Kasumi-1 (cell line): ENCODE results near the gene ETV6.
"Not testable (repeated sequence)": the region's sequence is repeated elsewhere in the genome, so short reads cannot be mapped to it uniquely, and the experiment has no call there.

ENCODE experiments used
- DNase-seq, 2 experiments: peaks; one replicate each; lab custom pipeline; 2025; lab: John Stamatoyannopoulos, UW

The ETV6 gene

DNA sequence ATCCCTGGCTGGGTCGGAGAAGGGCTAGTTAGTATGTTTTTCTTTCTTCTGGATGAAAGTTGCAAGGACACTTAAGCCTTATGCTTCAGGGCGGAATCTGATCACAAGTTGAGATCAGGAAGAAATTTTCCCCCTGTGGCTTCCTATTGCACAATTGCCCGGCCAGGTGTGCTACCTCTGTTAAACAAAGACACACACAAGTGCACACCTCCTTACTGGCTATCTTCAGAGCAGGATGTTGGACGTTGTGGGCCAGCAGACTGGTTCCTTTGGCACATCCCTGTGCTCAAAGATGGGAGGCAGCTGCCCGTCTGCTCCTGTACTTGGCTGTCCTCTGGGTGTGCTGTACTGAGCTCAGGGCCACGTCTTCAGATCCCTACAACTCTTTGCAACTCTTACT lies 19.1 kb downstream of the ETV6 start:
- DNase-seq: peak in 1 of 2 experiments; percentile 13

DNA sequence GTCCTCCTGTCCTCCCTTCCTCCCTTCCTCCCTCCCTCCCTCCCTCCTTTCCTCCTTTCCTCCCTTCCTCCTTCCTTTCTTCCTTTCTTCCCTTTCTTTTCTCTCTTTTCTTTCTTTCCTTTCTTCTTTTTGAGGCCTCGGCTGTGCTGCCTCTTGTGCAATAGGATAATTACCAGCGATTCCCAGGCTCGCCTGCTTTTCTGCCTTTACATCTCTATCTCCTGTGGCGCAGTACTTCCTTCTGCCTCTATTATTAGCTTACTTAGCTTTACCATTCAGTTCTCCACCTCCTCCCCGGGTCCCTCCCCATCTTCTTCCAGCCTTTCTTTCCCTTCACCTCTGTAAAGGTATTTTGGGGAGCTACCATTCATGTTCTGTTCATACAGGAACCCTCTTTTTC lies 19.9 kb downstream of the ETV6 start:
- DNase-seq: peak; percentile 6 to 15

DNA sequence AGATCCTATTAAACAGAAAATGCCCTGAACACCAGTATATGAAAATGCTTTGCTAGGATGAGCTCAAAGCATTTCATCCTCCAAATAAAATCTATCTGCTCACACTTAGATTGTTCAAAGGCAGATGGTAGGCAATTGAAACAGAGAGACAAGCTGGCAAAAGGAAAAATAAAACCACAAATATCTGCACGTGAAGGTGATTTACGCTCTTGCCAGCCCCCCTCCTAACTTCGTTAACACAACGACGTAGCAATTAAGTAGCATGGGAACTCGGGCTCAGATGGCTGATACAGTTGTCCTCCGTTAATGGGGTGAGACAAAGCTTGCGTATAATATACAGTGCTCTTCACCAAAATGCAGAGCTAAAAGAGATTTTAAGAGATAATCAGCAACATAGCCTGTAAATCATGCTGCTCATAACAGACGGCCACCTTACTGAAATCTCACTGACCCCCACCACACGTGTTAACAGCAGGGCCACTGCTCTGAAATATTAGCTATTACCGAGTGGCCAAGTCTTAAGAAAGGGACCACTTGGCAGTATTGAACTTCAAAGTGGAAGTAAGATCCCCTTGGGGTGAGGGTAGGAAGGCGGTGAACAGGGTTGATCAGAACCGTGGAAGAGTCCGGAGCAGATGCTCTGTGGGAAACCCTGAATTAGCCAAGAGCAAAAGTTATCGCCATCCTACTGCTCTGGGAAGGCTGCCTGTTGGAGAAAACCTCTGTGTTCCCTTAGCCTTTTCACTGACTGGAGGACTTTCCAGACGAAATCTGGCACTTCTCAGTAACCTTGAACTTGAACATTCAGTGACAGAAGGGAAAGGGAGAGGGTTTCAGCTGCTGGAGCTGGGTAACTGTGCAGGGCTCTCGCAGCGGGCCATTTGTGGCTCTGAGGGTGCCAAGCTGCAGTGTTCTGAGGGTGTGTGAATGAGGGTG lies 23.1 kb downstream of the ETV6 start:
- no peak for DNase-seq

DNA sequence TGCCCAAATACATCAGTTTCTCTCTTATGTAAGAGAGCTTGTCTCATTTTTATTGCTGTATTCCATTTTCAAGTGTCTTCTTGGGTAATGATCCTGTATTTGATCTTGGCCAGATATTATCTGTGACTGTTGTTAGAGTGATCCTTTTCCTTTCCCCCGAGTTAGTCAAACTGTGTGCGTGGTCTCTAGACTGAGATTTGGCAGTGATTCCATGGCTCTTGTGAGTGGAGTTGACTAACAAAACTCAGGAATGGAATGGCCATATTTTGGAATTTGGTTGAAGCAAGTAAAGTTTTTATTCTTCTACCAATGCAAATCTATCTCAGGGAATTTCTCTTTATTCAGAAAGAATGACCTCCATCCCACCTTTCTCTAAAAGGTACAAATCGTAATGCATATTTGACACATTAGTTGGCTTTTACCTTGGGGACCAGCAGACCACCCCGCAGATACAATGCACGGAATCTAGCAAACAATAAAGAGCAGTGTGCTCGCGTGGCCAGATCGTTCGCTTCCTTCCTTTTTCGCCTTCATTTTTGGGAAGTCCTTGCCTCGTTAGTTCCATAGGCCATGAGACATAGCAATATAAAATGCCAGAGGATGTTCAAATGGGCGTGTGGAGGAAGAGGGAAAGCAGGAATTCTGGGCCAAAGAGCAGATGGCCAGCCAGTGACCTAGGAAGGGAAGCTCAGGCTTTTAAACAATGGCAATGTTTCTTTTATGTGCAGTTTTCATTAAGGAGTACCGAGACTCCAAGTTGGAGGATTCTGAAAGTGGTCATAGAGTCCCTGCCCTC lies 24.4 kb downstream of the ETV6 start:
- DNase-seq: no peak

DNA sequence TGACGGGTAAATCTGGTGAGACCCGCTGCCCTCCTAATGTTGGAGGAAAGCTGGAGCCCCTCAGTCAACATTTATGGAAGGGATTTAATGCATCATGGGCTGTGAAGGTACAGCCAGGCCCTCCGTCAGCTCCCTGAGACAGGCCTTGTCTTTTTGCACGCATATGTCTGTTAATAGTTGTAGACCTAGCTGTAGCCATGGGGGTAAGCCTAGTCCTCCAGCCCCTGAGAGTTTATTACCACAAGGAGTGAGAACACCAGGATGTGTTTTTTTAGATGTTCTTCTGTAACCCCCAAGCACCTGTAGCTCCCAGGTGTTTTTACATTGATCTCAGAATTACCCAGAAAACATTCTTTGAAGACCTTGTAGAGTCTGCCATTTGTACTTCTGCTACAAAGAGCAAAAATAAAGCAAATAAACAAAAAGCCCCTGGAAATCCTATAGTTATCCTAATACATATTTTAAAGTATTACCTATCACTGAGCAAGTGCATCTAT lies 25.5 kb downstream of the ETV6 start:
- no peak for DNase-seq

DNA sequence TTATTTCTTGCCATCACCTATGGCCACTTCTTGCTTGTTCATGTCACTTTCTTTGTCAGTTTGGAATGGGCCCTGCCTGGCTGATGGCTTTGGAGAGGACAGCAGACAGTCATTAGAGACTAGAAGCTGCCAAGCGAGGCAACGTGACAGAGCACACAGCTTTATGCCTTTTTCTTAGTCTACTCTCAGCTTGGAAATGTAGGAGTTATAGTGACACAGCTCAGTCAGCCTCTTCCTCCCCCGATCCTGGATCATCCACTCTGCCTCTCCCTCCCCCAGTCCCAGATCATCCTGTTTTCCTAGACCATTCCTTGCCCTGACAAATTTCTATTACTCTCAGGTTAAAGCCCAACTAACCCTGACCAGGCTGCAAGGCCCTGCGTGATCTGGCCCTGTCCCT lies 26.6 kb downstream of the ETV6 start:
- DNase-seq: no peak

DNA sequence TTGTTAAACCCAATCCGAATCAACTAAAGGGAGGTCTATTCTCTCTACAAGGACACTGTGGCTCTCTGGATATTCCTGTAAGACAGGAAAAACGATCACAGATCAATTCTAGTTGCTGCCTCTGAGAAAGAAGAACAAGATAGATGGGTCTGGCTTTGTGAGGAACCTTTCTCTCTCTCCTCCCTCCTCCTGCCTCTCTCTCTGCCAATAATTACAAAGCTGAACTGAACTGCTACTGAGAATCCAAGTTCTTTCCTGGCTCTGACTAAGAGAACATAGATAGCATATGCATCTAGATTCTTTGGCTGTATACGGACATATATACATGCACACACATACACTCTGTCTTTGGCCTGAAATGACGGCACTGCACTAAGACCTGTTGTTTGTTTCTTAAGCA lies 27.6 kb downstream of the ETV6 start:
- DNase-seq: no peak

DNA sequence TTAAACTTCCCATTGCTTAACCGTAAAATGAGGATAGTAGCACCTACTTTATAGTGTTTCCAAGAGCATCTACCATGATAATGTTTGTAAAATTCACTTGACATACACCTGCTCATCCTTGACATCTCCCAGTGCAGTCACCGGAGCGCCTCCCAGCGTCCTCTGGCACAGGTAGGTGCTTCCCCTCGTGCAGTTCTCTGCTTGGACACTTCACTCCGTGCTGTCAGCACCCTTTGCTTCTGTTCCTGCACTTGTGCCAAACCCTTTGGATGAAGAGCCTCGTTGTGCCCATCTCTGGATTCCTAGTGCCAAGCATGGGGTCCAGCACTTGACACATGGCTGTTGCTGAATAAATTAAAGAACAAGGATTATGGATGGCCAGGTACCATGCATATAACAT lies 28.3 kb downstream of the ETV6 start:
- no peak for DNase-seq

DNA sequence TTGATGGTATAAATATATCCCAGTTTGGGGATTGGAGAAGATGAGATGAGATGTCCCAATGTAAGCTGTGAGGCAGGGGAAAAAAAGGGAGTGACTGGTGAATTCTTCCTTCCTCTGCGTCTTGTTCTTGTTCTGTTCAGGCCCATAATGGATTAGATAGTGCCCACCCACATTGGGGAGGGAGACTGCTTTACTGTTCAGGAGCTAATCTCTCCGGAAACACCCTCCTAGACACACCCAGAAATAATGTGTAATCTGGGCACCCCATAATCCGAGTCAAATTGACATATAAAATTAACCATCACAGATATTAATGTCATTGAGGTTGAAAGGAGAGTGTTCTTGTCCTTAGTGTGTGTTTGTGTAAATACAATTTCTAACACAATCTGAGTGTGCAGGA lies 29.3 kb downstream of the ETV6 start:
- no peak for DNase-seq

DNA sequence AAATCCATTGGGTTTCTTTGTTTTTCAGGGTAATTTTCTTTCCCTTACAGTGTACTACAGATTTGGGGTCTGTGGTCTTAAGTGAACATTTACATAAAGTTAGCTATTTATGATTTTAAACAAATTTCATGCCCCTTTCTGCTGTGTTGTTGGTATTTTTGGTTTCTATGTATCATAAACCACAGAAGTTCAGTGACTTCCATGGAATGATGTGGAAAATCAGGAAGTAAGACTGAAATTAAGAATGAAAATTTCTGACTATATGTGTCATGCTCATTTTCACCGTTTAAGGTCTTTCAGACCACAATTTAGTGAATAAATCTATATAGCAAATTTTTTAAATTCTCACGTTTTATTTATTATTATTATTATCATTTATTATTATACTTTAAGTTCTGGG lies 31.7 kb downstream of the ETV6 start:
- no peak for DNase-seq

DNA sequence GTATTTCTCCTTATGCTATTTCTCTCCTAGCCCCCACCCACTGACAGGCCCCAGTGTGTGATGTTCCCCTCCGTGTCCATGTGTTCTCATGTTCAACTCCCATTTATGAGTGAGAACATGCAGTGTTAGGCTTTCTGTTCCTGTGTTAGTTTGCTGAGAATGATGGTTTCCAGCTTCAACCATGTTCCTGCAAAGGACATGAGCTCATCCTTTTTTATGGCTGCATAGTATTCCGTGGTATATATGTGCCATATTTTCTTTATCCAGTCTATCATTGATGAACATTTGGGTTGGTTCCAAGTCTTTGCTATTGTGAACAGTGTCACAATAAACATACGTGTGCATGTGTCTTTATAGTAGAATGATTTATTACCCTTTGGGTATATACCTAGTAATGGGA lies 32.2 kb downstream of the ETV6 start:
- not testable (repeated sequence) for DNase-seq

DNA sequence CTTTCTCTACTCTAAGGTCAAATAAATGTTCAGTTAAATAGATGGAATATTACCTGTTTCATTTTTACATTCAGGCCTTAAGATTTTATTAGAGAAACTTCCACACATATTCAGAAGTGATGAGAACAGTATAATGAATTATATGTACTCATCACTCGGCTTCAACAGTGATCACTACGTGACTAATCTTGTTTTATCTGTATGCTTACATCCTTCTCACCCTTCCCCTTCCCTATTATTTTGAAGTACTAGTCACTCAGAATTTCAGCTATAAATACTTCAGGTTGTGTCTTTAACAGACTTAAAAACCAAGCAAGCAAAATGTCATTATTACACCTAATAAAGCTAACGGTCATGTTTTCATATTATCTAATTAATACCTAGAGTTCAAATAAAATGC lies 34.9 kb downstream of the ETV6 start:
- DNase-seq: no peak

DNA sequence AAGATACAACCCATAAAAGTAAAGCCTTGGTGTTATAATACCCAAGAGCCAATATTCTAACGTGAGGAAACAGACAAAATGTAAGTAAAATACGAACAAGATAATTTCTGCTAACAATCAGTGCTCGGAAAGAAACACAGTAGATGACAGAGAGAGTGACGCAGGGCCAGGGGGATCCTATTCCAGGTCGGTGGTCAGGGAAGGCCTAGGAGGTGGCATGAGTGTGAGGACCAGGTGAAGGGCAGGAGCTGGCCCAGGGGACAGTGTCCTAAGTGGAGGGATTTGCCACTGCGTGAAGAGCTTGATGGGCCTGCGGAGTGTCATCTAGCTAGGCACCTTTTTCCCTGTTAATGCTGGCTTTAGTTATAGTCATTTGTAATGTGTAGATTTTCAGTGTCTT lies 35.3 kb downstream of the ETV6 start:
- DNase-seq: no peak

DNA sequence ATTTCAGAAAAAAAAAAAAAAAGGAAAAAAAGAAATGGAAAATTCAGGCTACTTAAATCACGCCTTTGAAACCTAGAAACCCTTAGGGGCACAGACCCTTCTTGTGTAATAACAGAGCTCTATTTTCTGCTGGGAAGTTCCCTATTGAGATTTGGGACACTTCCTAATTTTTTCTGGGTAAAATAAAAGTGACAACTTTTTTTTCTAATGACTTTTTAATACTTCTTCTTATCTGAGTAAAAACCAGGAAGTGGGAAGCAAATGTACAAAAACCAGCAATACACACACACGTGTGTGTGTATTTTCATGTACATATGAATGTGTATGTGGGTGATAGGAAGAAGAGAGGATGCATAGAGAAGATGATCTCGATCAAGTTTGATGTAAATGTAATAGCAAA lies 35.8 kb downstream of the ETV6 start:
- peak; percentile 4 to 9 for DNase-seq

DNA sequence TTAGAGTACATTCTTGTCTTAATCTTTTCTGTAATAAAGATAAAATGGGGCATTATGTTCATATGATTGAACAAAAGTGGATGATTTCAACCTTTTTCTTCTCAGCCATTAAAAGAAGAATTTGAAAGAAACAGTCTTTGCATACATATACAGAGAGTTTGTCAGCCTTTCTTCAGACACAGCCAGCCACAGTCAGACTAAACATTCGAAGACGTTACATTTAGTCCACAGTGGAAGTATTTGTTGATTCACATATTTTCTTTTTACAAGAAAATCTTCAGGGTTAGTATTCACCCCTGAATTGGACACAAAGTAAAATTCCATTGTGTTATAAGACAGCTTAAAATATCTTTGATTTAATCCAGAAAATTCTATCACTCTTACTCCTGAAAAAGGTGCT lies 36.2 kb downstream of the ETV6 start:
- no peak for DNase-seq

DNA sequence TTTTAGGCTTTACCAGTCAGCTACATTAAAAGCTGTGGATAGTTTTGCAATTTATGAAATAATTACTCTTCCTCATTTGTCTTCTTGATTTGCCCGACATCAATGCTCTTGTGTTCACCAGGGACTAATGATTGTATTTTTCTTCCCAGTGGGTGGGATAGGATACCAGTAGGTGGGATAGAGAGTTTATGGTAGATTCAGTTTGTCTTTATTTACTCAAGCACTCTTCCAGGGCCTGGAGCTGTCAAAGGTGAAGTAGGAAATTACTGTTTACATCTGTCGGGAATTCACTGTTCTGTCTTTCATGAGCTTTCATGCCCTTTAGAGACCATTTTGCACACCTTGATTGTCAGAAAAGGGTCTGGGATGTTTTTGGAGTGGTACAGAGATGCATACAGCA lies 36.6 kb downstream of the ETV6 start:
- no peak for DNase-seq

DNA sequence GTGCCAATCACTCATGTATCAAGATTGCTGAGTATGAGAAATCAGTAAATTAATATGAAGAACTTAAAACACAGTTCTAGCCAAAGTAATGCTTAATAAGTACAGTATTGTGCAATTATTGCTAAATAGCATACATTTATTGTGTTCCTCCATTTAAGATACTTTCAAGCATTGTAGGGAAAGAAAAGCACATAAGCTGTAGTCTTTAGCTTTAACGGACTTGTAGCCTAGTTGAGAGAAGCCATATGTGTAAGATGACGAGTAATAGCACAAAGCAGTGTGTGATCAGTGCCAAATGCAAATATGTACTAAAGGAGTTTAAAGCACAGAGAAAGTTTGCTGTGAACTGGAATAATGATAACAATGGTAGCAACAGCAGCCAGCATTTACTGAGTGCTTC lies 38.1 kb downstream of the ETV6 start:
- DNase-seq: no peak

DNA sequence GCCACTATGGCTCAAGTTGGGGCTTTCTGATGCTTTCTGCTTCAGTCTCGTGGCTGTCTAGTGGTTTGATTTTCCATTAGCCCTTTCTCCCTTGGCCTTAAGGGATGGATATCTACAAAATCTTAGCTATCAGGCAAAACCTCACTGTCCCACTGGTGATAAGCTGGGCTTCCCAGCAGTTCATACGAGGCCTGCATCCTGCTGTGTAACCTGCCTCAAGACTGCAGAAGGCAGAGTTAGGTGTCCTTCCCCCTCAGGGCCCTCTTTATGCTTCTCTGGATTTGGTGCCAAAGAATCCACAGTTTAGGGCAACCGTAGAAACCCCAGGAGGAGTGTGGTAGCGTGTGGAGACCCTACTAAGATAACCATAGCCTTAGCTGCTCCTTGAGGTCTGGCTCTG lies 38.9 kb downstream of the ETV6 start:
- DNase-seq: no peak

DNA sequence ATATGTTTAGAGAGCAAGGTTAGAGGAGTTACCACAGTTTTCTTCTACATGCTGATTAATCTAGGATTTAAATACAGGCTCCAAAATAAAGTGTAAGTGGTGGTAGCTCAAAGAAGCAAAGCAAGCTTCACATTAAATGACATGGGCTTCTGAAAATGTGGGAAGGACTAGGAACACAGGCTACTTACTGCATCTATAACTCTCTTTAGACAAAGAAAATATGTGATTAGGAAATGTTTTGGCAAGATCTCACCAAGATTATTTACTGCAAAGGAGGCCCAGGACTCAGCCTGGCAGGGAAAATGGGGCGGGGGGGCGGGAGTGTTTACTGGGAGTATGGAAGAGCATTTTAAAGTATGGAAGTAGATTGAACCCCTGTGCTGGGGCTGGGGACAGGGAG lies 39.4 kb downstream of the ETV6 start:
- DNase-seq: no peak

DNA sequence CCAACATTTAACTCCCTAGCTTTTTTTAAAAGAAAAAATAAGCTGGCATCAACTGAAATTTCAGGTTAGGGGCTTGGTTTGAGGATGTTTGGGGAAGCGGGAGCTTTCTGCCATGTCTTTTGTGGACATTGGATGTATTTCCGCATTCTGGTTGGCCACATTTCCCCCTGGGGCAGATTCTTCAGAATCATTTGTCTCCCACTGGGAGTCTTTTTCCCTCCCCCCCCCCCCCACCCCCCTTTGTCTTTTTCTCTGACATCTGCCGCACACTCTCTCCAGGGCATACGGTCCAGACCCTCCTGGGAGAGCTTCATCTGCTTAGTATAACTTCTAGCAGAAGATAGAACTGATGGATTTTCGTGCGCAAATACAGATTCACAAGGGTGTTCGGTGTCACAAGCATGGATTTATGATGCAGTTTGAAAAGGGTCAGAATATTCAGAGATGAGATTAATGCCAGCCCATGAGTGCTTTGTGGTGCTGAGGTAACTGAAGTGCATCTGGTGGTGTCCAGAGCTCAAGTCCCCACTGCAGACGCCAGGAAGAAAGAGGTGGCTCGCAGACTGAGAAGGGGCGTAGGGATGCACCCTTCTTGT lies 40.2 kb downstream of the ETV6 start:
- DNase-seq: no peak

DNA sequence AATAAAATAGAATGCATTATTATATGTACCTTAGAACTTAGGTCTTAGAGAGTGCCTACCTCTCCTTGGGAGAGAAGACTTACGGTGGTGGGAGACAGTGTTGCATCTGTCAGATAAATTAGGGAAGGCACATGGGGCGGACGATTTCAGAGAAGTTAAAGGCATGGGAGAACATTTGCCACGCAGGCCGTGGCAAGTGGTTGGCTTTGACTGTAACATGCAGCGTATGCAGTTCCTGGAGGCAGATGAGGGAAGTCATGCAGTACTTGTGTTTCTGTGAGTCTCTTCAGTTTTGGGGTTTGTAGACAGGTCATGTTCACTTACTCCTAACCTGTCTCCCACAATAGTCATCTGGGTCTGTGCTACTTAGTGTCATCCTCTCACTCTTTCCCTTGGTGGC lies 43.6 kb downstream of the ETV6 start:
- no peak for DNase-seq

DNA sequence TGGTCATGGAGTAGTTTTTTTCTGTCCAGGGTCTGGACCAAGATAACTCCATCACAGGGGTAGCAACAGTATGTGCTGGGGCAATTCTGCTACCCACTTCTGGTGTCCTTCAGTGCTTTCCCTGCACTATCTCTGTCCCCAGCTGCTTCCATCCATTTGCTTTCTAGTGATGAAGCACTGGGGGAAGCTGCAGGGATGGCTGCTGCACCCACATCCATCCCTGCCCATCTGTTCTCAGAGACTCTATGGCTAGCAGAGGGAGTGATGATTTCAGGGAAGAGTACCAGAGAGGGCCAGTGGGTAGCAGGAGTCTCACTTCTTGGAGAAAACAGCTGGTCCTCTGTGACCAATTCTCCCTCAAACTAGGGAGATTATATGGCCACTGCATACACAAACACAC lies 44.1 kb downstream of the ETV6 start:
- no peak for DNase-seq

DNA sequence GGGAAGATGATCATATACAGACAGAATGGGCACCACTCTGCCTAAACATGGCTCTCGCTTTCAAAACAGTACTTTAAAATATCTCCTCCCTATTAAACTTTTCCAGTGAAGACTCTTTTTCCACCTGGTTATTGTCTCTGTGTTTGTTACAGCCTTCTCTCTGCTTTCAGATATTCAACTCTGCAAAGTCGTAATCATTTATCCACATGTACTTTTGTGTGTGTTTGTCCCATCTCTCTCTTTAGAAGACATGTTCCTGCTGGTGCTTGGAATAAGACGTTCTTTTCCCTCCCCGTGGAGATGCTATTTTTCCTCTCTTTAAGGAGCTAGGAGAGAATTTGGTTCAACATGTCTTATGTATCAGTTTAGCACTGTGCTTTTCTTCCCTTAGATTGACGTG lies 45.1 kb downstream of the ETV6 start:
- DNase-seq: no peak
